OCI-LY7 (cell line): ENCODE measurements around the gene ZNF829.

ENCODE experiments used
- EZH2phosphoT487 ChIP-seq: fragments of 200-600 bp; sonication (generic); IDR thresholded peaks from 2 replicates; pipeline ENCODE4 v1.6.1; 2018; ENCODE audit warnings: low read depth, borderline replicate concordance, mild to moderate bottlenecking, mixed run types, antibody characterized with exemption, low read length, moderate library complexity, mixed read lengths
- TF ChIP-seq, protein P1 (sequence below): fragments of 200-600 bp; sonication (generic); conservative IDR thresholded peaks from 2 replicates; pipeline ENCODE4 v1.5.1; 2014; ENCODE audit warnings: mild to moderate bottlenecking, antibody characterized with exemption, low read length, moderate library complexity, mixed read lengths

DNA sequence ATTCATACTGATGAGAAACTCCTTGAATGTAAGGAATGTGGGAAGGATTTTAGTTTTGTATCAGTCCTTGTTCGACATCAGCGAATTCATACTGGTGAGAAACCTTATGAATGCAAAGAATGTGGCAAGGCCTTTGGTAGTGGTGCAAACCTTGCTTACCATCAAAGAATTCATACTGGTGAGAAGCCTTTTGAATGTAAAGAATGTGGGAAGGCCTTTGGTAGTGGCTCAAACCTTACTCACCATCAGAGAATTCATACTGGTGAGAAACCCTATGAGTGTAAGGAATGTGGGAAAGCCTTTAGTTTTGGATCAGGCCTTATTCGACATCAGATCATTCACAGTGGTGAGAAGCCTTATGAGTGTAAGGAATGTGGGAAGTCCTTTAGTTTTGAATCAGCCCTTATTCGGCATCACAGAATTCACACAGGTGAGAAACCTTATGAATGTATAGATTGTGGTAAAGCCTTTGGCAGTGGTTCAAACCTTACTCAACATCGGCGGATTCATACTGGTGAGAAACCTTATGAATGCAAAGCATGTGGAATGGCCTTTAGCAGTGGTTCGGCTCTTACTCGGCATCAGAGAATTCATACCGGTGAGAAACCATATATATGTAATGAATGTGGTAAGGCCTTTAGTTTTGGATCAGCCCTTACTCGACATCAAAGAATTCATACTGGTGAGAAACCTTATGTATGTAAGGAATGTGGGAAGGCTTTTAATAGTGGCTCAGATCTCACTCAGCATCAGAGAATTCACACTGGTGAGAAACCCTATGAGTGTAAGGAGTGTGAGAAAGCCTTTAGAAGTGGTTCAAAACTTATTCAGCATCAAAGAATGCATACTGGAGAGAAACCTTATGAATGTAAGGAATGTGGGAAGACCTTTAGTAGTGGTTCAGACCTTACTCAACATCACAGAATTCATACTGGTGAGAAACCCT, 38.8 kb downstream of the ZNF829 start:
- TF ChIP-seq, protein P1, sequence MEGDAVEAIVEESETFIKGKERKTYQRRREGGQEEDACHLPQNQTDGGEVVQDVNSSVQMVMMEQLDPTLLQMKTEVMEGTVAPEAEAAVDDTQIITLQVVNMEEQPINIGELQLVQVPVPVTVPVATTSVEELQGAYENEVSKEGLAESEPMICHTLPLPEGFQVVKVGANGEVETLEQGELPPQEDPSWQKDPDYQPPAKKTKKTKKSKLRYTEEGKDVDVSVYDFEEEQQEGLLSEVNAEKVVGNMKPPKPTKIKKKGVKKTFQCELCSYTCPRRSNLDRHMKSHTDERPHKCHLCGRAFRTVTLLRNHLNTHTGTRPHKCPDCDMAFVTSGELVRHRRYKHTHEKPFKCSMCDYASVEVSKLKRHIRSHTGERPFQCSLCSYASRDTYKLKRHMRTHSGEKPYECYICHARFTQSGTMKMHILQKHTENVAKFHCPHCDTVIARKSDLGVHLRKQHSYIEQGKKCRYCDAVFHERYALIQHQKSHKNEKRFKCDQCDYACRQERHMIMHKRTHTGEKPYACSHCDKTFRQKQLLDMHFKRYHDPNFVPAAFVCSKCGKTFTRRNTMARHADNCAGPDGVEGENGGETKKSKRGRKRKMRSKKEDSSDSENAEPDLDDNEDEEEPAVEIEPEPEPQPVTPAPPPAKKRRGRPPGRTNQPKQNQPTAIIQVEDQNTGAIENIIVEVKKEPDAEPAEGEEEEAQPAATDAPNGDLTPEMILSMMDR, result no peak
- TF ChIP-seq EZH2phosphoT487, result no peak
